ENCODE results near the gene PIP5K1B. TPM values are rescaled to one million over a fixed set of nuclear protein-coding genes. Genes with fewer than 3 reads are reported as not detected.

Gene PIP5K1B
- total RNA-seq, 1 experiment from 2014 or later: not detected

DNA sequence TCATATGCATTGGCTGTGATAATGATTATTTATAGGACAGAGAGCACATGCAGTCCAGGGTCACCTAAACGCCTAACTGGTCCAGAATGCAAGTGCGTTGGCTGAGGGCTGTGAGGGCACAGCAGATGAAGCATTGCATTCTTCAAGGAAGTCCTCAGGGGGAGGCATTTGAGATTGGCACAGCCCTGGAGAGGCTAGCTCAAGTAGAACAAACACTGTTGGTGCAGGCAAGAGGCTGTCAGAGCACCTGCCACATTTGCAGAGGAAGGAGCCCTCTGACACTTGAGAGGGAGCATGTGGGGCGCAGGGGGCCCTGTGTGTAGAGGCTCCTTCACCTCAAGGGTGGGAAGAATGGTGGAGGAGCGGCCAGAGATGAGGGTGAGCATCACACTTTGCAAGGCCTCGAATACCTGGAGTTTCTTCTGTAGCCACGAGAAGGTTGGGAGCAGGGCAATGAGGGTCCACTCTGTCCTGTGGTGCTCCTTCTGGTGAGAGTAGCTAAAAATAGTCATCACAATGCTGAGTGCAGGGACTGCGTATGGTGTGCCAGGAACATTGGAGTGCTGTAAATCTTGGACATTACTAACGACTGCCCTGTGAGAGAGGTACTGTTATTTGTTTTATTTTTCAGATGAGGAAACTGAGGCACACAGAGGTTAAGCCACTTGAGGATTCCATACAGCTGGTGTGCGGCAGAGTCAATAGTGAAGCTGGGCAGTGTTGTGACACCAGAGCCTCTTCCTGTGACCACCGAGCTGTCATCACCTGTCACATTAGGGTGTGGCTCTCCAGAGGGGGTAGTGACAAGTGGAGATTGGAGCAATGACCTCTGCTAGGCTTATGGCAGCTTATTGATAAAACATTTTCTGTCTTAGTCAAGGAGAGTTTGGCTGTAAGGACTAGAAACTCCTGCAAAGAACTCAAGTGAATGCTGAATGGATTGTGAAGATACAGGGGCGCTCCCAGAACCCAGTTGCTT lies 100.2 kb downstream of the PIP5K1B start:
- no peaks in the 10 kb centered on the region for H3K36me3 ChIP-seq (ENCODE audit: low read depth, low read length)
- POLR2A ChIA-PET (ENCODE audit: unreplicated experiment): no interaction called here
- TF ChIP-seq EZH2 (IDR thresholded peaks at IDR 0.05; ENCODE audit: low read length, unreplicated experiment): no peak
- intact Hi-C loops (cut with micrococcal nuclease): no loop called here
- peaks cover 69% of the 10 kb centered on the region for H3K27me3 ChIP-seq (ENCODE audit: low read length)
- DNase-seq (no peak), ATAC-seq (no peak)
- H3K4me1 ChIP-seq (ENCODE audit: insufficient read depth, low read length): no peaks in the 10 kb centered on the region
- H3K4me3 ChIP-seq (ENCODE audit: low read length): no peak overlapping the region
- H3F3A ChIP-seq (ENCODE audit: low read length, unreplicated experiment): no peaks in the 10 kb centered on the region
- no peak overlapping the region for H3K9ac ChIP-seq (ENCODE audit: low read length)
- no peaks in the 10 kb centered on the region for H3K9me2 ChIP-seq (replicated peaks; ENCODE audit: low read length)
- no TSS peak for BruUV-seq (replicated peaks)
- H2AFZ ChIP-seq (ENCODE audit: low read length): no peak overlapping the region
- H3K9me3 ChIP-seq (ENCODE audit: low read length): no peaks in the 10 kb centered on the region
- H3K4me2 ChIP-seq (ENCODE audit: low read length): no peak overlapping the region
- H3K27ac ChIP-seq (ENCODE audit: low read length): no peak overlapping the region
- no peaks in the 10 kb centered on the region for H4K20me1 ChIP-seq (ENCODE audit: low read length)
- CTCF ChIA-PET: no interaction called here
- no peaks in the 10 kb centered on the region for H3K79me2 ChIP-seq (ENCODE audit: low read length)

DNA sequence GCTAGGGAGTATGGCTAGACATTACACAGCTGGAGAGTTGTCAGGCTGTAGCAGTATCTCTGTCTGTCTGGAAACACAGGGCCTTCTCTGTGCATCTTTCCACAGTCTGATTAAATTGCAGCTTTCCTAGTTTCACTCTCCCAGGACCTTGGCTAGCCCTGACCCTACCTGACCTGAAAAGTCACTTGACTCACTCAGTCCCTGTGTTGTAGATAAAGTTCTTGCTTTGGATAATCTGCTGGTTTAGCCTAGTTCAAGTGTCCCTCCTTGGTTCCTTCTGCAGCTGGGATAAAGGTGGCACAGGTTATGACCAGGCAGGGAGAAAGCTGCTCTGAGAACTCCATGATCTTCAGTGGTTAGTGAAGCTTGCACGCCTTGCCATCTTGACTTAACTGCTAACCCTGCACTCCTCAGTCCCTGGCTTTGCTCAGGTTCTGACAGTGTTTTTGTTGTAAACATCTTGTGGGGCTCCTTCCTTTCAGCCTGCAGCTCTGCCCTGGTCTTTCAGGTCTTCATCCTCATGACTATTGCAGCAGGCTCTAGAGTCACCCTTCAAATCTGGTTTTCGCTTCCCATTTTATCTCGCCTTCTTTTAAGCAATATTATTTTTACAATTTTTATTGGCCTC lies 101.0 kb downstream of the PIP5K1B start:
- Histone ChIP-seq H2AFZ (ENCODE audit: low read length) (no peak overlapping the region), H3F3A (ENCODE audit: low read length, unreplicated experiment) (no peaks in the 10 kb centered on the region), H3K4me3 (ENCODE audit: low read length) (no peak overlapping the region), H3K4me1 (ENCODE audit: insufficient read depth, low read length) (no peaks in the 10 kb centered on the region), H3K9me2 (replicated peaks; ENCODE audit: low read length) (no peaks in the 10 kb centered on the region), H3K27ac (ENCODE audit: low read length) (no peak overlapping the region), H3K27me3 (ENCODE audit: low read length) (peaks cover 62% of the 10 kb centered on the region), H4K20me1 (ENCODE audit: low read length) (no peaks in the 10 kb centered on the region), H3K9ac (ENCODE audit: low read length) (no peak overlapping the region), H3K9me3 (ENCODE audit: low read length) (no peaks in the 10 kb centered on the region), H3K4me2 (ENCODE audit: low read length) (no peak overlapping the region), H3K79me2 (ENCODE audit: low read length) (no peaks in the 10 kb centered on the region), H3K36me3 (ENCODE audit: low read depth, low read length) (no peaks in the 10 kb centered on the region)
- ChIA-PET POLR2A (ENCODE audit: unreplicated experiment) (no interaction called here), CTCF (interaction anchor here (0.6 kb wide), 1 partner anchor 49 kb away, joined by 3 read pairs; no protein-coding TSS in a partner anchor)
- ATAC-seq (no peak), DNase-seq (no peak)
- no TSS peak for BruUV-seq (replicated peaks)
- intact Hi-C loops (cut with micrococcal nuclease): no loop called here
- TF ChIP-seq, protein P1, sequence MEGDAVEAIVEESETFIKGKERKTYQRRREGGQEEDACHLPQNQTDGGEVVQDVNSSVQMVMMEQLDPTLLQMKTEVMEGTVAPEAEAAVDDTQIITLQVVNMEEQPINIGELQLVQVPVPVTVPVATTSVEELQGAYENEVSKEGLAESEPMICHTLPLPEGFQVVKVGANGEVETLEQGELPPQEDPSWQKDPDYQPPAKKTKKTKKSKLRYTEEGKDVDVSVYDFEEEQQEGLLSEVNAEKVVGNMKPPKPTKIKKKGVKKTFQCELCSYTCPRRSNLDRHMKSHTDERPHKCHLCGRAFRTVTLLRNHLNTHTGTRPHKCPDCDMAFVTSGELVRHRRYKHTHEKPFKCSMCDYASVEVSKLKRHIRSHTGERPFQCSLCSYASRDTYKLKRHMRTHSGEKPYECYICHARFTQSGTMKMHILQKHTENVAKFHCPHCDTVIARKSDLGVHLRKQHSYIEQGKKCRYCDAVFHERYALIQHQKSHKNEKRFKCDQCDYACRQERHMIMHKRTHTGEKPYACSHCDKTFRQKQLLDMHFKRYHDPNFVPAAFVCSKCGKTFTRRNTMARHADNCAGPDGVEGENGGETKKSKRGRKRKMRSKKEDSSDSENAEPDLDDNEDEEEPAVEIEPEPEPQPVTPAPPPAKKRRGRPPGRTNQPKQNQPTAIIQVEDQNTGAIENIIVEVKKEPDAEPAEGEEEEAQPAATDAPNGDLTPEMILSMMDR (conservative IDR thresholded peaks at IDR 0.05; ENCODE audit: low read depth, low read length): no peak
- no peak for TF ChIP-seq EZH2phosphoT487 (IDR thresholded peaks at IDR 0.05; ENCODE audit: borderline replicate concordance, low read length)
- no peak for TF ChIP-seq EZH2 (IDR thresholded peaks at IDR 0.05; ENCODE audit: low read length, unreplicated experiment)

DNA sequence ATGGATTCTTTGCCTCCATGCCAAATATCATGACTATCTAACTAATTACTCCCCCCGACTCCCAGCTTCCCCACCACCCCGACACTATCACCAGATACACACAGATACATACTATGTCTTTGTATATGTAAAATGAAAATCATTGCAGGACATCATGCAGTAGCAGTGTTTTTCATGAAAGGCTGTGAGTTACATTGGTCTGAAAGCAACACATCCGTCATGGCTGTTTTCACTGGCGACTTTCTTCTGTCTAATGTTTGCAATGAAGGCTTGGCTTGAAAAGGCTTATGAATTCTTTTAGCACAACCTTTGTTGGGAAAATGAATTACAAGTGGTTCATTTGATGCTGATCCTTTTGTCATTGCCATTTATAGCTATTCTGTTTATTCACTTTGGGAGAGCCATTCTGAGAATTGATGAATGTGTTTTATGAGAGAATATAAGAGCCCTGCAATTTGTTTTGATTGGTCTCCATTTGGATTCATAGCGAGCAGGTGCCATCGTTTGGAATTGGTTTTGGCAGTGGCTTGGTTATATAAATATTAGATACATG lies 103.4 kb downstream of the PIP5K1B start:
- Histone ChIP-seq H3K4me3 (ENCODE audit: low read length) (no peak overlapping the region), H2AFZ (ENCODE audit: low read length) (no peak overlapping the region), H4K20me1 (ENCODE audit: low read length) (no peaks in the 10 kb centered on the region), H3K4me2 (ENCODE audit: low read length) (no peak overlapping the region), H3K9me3 (ENCODE audit: low read length) (no peaks in the 10 kb centered on the region), H3K27ac (ENCODE audit: low read length) (no peak overlapping the region), H3K27me3 (ENCODE audit: low read length) (peaks cover 57% of the 10 kb centered on the region), H3K9me2 (replicated peaks; ENCODE audit: low read length) (no peaks in the 10 kb centered on the region), H3K9ac (ENCODE audit: low read length) (no peak overlapping the region), H3K36me3 (ENCODE audit: low read depth, low read length) (no peaks in the 10 kb centered on the region), H3K4me1 (ENCODE audit: insufficient read depth, low read length) (no peaks in the 10 kb centered on the region), H3K79me2 (ENCODE audit: low read length) (no peaks in the 10 kb centered on the region), H3F3A (ENCODE audit: low read length, unreplicated experiment) (no peaks in the 10 kb centered on the region)
- ChIA-PET CTCF (no interaction called here), POLR2A (ENCODE audit: unreplicated experiment) (no interaction called here)
- no peak for TF ChIP-seq EZH2 (IDR thresholded peaks at IDR 0.05; ENCODE audit: low read length, unreplicated experiment)
- TF ChIP-seq, protein P1 (conservative IDR thresholded peaks at IDR 0.05; ENCODE audit: low read depth, low read length): no peak
- TF ChIP-seq EZH2phosphoT487 (IDR thresholded peaks at IDR 0.05; ENCODE audit: borderline replicate concordance, low read length): no peak
- intact Hi-C loops (cut with micrococcal nuclease): no loop called here
- DNase-seq (no peak), ATAC-seq (no peak)
- no TSS peak for BruUV-seq (replicated peaks)

All from PC-3 (cell line).